22Rv1 (cell line): ENCODE results near the gene TACC2.

Experiments
- CTCF ChIP-seq: fragments of 450-650 bp; IDR thresholded peaks from 2 replicates; pipeline ENCODE4 v1.5.1; 2017; ENCODE audit warnings: mild to moderate bottlenecking
- ZFX ChIP-seq: fragments of 450-650 bp; IDR thresholded peaks from 2 replicates; pipeline ENCODE4 v1.6.1; 2017; ENCODE audit warnings: antibody characterized with exemption, borderline replicate concordance

GRCh38 chr10:121976607-121977006, 12.4 kb upstream of the TACC2 start:
- no peak for TF ChIP-seq CTCF
- TF ChIP-seq ZFX: no peak
